H1 (cell line): ENCODE measurements around the gene ZNF575. TPM values are rescaled to one million over a fixed set of nuclear protein-coding genes. Genes with fewer than 3 reads are reported as not detected.

Experiments
- CHD7 ChIP-seq: fragments of 300-600 bp; sonication (generic); IDR thresholded peaks from 2 replicates; pipeline ENCODE4 v1.7.1; 2012; ENCODE audit warnings: low read length, moderate library complexity, mild to moderate bottlenecking, inconsistent platforms; ENCODE audit not compliant: insufficient replicate concordance
- polyA plus RNA-seq, 7 experiments: library from polyadenylated mRNA; depleted of rRNA in 3 of 7; stranded (reverse) in 5 of 7; unstranded in 2 of 7; fragments of >200 nt in 5 of 7; fragments of 200-250 nt in 2 of 7; gene quantifications; 1 replicate in 5 of 7; 2 replicates in 1 of 7; 4 replicates in 1 of 7; pipeline versions ENCODE4 v1.2.1 to v1.2.3, GENCODE V29; 2011 to 2013; ENCODE audit warnings: missing spikeins in 2 of 7, mixed read lengths in 2 of 7
- total RNA-seq: library from RNA; stranded (reverse); fragmentation: NEBNext Ultra II Directional; extraction: Animal tissue kit (Norgen Biotek cat#: 25700); gene quantifications from 2 replicates; pipeline ENCODE4 v1.2.1, GENCODE V29; 2021

The ZNF575 gene
- total and polyA plus RNA-seq, 2 of the 8 experiments (the other 6 are each of a cell fraction or from before 2014, with no cell fraction given) = 0.05 TPM; not detected in 1

GRCh38 chr19:43578787-43579186, 45.8 kb downstream of the ZNF575 start (continued):
- no peak for TF ChIP-seq CHD7
- TF ChIP-seq, all 59 proteins: peak for 0
